RWPE2 (cell line): ENCODE measurements around the gene PCDHGB4.
"Not testable (repeated sequence)": the region's sequence is repeated elsewhere in the genome, so short reads cannot be mapped to it uniquely, and the experiment has no call there.

ENCODE experiments used
- ATAC-seq: fragments of 200-7000 bp; cut with Tn5 transposase; 3 replicates; pipeline ENCODE4 v1.9.1; 2021; ENCODE audit warnings: low read depth
- DNase-seq: peaks from one replicate; pipeline ENCODE4 v3.0.0-alpha.2; 2020; ENCODE audit warnings: low spot score
- H3K27ac ChIP-seq: fragments of 450-650 bp; 2 replicates; pipeline ENCODE4 v1.5.1; 2017; ENCODE audit warnings: mild to moderate bottlenecking; ENCODE audit not compliant: poor library complexity, severe bottlenecking
- H3K27me3 ChIP-seq: fragments of 250-450 bp; sonication (Bioruptor Pico); 2 replicates; pipeline ENCODE4 v1.5.1; 2021; ENCODE audit warnings: mild to moderate bottlenecking, moderate library complexity; ENCODE audit not compliant: insufficient read depth, poor library complexity, severe bottlenecking
- H3K36me3 ChIP-seq: fragments of 250-450 bp; sonication (Bioruptor Pico); 2 replicates; pipeline ENCODE4 v1.5.1; 2020; ENCODE audit warnings: low read depth, mild to moderate bottlenecking, moderate library complexity
- H3K4me1 ChIP-seq: fragments of 250-450 bp; sonication (Bioruptor Pico); 2 replicates; pipeline ENCODE4 v1.5.1; 2021; ENCODE audit warnings: mild to moderate bottlenecking, moderate library complexity; ENCODE audit not compliant: insufficient read depth, poor library complexity, severe bottlenecking
- H3K4me3 ChIP-seq: fragments of 250-450 bp; sonication (Bioruptor Pico); 2 replicates; pipeline ENCODE4 v1.5.1; 2021; ENCODE audit warnings: mild to moderate bottlenecking, moderate library complexity; ENCODE audit not compliant: severe bottlenecking
- H3K9me3 ChIP-seq: fragments of 250-450 bp; sonication (Bioruptor Pico); 2 replicates; pipeline ENCODE4 v1.5.1; 2021; ENCODE audit warnings: mild to moderate bottlenecking, moderate library complexity; ENCODE audit not compliant: severe bottlenecking
- TF ChIP-seq, protein P1 (sequence below): fragments of 450-650 bp; IDR thresholded peaks from one replicate; pipeline ENCODE4 v1.5.1; 2017; ENCODE audit warnings: mild to moderate bottlenecking, moderate library complexity; ENCODE audit not compliant: poor library complexity, severe bottlenecking

Gene PCDHGB4

DNA sequence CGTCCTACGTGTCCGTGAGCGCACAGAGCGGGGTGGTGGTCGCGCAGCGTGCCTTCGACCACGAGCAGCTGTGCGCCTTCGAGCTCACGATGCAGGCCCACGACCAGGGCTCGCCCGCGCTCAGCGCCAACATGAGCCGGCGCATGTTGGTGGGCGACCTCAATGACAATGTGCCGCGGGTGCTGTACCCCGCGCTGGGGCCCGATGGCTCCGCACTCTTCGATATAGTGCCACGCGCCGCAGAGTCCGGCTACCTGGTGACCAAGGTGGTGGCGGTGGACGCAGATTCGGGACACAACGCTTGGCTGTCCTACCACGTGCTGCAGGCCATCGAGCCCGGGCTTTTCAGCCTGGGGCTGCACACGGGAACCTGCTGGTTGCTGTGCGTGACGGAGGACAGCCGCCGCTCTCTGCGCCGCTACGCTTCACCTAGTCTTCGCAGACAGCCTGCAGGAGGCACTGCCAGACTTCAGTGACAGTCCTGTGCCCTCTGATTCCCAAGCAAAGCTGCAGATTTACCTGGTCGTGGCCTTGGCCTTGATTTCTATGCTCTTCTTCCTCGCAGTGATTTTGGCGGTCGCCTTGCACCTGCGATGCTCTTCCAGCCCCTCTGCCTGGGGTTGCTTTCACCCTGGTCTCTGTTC lies 40.4 kb downstream of the PCDHGB4 start:
- ATAC-seq (no peak), DNase-seq (no peak)
- H3K36me3 ChIP-seq, result no peaks in the 10 kb centered on the region
- peaks cover 13% of the 10 kb centered on the region for H3K27me3 ChIP-seq
- H3K27ac ChIP-seq, result no peak overlapping the region
- no peak overlapping the region for H3K4me3 ChIP-seq
- TF ChIP-seq, protein P1, sequence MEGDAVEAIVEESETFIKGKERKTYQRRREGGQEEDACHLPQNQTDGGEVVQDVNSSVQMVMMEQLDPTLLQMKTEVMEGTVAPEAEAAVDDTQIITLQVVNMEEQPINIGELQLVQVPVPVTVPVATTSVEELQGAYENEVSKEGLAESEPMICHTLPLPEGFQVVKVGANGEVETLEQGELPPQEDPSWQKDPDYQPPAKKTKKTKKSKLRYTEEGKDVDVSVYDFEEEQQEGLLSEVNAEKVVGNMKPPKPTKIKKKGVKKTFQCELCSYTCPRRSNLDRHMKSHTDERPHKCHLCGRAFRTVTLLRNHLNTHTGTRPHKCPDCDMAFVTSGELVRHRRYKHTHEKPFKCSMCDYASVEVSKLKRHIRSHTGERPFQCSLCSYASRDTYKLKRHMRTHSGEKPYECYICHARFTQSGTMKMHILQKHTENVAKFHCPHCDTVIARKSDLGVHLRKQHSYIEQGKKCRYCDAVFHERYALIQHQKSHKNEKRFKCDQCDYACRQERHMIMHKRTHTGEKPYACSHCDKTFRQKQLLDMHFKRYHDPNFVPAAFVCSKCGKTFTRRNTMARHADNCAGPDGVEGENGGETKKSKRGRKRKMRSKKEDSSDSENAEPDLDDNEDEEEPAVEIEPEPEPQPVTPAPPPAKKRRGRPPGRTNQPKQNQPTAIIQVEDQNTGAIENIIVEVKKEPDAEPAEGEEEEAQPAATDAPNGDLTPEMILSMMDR, result no peak
- no peaks in the 10 kb centered on the region for H3K4me1 ChIP-seq
- peaks cover 60% of the 10 kb centered on the region for H3K9me3 ChIP-seq

DNA sequence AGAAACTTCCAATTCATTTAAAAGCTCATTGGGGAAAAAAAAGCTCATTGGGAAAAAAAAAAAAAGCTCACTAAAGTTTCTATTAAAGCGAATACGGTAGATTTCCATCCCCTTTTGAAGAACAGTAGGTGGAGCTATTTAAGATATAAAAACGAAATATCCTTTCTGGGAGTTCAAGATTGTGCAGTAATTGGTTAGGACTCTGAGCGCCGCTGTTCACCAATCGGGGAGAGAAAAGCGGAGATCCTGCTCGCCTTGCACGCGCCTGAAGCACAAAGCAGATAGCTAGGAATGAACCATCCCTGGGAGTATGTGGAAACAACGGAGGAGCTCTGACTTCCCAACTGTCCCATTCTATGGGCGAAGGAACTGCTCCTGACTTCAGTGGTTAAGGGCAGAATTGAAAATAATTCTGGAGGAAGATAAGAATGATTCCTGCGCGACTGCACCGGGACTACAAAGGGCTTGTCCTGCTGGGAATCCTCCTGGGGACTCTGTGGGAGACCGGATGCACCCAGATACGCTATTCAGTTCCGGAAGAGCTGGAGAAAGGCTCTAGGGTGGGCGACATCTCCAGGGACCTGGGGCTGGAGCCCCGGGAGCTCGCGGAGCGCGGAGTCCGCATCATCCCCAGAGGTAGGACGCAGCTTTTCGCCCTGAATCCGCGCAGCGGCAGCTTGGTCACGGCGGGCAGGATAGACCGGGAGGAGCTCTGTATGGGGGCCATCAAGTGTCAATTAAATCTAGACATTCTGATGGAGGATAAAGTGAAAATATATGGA lies 43.0 kb downstream of the PCDHGB4 start, which contains the start of gene PCDHGA12:
PCDHGA12 (plus strand) TSS at position 176 of the 782 bp plus-strand sequence; CDS start at position 429, 253 bp downstream.
- Histone ChIP-seq H3K4me3 (peak within 1 kb of the TSS; percentile 17), H3K36me3 (no peaks in the 10 kb centered on the region), H3K4me1 (no peaks in the 10 kb centered on the region), H3K9me3 (peaks cover 45% of the 10 kb centered on the region), H3K27me3 (peaks cover 13% of the 10 kb centered on the region), H3K27ac (no peak within 1 kb of the TSS)
- TF ChIP-seq, protein P1, result peak; percentile 81
- ATAC-seq, result peak; percentile 86
- no peak for DNase-seq

DNA sequence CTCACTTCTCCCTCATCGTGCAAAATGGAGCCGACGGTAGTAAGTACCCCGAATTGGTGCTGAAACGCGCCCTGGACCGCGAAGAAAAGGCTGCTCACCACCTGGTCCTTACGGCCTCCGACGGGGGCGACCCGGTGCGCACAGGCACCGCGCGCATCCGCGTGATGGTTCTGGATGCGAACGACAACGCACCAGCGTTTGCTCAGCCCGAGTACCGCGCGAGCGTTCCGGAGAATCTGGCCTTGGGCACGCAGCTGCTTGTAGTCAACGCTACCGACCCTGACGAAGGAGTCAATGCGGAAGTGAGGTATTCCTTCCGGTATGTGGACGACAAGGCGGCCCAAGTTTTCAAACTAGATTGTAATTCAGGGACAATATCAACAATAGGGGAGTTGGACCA lies 43.8 kb downstream of the PCDHGB4 start:
- no peak for DNase-seq
- Histone ChIP-seq H3K27ac (no peak overlapping the region), H3K9me3 (peaks cover 40% of the 10 kb centered on the region), H3K27me3 (peaks cover 13% of the 10 kb centered on the region), H3K36me3 (no peaks in the 10 kb centered on the region), H3K4me1 (no peaks in the 10 kb centered on the region), H3K4me3 (no peak overlapping the region)
- TF ChIP-seq, protein P1, result no peak
- no peak for ATAC-seq

DNA sequence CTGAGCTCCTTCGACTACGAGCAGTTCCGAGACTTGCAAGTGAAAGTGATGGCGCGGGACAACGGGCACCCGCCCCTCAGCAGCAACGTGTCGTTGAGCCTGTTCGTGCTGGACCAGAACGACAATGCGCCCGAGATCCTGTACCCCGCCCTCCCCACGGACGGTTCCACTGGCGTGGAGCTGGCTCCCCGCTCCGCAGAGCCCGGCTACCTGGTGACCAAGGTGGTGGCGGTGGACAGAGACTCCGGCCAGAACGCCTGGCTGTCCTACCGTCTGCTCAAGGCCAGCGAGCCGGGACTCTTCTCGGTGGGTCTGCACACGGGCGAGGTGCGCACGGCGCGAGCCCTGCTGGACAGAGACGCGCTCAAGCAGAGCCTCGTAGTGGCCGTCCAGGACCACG lies 44.8 kb downstream of the PCDHGB4 start:
- H3K27ac ChIP-seq, H3K36me3 ChIP-seq, ATAC-seq, DNase-seq, H3K4me3 ChIP-seq, H3K4me1 ChIP-seq, H3K27me3 ChIP-seq: not testable (repeated sequence)
- peaks cover 36% of the 10 kb centered on the region for H3K9me3 ChIP-seq

DNA sequence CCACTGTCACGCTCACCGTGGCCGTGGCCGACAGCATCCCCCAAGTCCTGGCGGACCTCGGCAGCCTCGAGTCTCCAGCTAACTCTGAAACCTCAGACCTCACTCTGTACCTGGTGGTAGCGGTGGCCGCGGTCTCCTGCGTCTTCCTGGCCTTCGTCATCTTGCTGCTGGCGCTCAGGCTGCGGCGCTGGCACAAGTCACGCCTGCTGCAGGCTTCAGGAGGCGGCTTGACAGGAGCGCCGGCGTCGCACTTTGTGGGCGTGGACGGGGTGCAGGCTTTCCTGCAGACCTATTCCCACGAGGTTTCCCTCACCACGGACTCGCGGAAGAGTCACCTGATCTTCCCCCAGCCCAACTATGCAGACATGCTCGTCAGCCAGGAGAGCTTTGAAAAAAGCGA lies 45.2 kb downstream of the PCDHGB4 start:
- H3K4me3 ChIP-seq, H3K36me3 ChIP-seq, H3K27me3 ChIP-seq, DNase-seq, H3K4me1 ChIP-seq, ATAC-seq, H3K27ac ChIP-seq: not testable (repeated sequence)
- peaks cover 32% of the 10 kb centered on the region for H3K9me3 ChIP-seq
